GM21619 (cell line): Measurements from ENCODE around the gene SLC19A3.
"Not testable (repeated sequence)": the region's sequence is repeated elsewhere in the genome, so short reads cannot be mapped to it uniquely, and the experiment has no call there.

ENCODE experiments used
- ATAC-seq: cut with Tn5 transposase; IDR thresholded peaks from one replicate; pipeline ENCODE4 v1.9.1; 2021; ENCODE audit not compliant: unreplicated experiment

SLC19A3 gene

DNA sequence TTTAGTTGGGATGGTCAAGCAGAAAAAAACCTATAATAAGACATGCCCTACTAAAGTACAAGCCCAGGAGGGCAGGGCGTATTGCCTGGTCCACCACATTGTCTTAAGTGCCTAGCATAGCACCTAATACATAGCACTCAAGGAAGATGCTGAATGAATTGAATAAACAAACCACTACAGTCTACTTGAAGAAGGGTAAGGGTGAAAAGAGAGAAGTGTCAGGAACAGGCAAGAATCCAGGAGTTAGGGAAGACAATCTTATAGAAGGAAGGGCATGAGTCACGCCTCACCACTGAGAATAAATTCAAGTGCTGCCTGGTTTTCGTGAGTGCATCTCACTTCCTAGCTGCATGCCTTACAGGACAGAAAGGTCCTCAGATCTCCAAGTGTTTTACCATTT, 13.9 kb downstream of the SLC19A3 start:
- no peak for ATAC-seq

DNA sequence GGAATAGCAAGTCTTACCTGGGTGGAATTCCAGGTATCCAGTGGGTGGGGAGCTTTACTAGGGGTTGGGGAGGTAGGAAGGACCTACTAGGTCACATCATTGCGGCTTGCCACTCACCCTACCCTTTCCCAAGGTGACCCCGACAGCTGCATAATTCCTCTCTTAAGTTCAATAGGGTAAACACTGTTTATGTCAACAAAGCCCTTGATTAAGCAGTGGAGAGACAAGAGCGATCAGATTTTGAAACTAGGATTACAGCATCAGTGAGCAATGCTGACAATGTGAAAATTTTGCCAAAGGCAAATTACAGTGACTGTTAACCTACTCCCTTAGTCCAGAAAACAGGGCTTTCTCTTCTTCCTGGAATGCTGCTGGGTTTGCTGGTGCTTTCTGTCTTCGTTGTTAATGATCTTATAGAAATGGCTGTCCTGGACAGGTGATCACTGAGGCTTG, 14.5 kb downstream of the SLC19A3 start:
- ATAC-seq = no peak

DNA sequence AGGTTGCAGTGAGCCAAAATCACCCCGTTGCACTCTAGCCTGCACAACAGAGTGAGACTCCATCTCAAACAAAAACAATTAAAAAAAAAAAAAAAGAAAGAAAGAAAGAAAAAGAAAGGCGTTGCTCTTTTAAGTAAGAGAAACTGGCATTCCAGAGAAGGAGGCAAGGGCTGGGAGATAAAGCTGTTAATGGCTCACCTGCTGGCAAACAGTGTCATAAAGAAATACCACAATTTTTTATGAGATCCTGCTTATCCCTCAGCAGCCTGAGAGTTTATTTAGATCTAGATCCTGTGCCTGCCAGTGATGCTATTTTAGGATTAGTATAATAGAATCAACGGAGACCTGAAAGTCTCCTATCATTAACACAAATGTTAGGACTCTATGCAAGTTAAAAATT, 16.3 kb downstream of the SLC19A3 start:
- ATAC-seq = no peak

DNA sequence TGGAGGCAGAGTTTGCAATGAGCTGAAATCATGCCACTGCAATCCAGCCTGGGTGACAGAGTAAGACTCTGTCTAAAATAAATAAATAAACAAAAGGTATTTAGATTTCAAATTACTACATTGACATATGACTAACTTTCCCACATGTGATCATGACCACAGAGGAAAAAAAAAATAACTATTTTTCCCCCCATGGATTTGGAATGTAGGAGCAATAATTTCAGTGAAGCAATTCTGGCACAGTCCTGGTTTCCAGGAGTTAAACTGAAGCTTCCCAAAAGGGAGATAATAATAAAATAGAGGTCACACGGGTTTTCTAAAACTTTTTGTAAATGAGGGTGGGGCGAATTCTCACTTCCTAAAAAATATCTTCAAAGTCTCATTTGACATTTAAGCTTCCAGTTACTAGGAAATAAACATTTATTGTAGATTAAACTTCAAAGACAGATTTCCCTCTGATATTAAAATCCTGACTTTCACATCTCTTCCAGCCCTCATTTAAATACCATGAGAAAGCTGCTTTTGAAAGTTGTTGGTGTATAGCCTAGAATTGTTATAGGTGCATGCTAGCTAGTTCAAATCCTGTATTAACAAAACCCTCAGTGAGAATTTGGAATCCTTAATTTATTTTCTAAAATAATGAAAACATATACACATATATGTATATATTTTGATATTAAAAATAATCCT, 20.7 kb downstream of the SLC19A3 start:
- ATAC-seq = no peak

DNA sequence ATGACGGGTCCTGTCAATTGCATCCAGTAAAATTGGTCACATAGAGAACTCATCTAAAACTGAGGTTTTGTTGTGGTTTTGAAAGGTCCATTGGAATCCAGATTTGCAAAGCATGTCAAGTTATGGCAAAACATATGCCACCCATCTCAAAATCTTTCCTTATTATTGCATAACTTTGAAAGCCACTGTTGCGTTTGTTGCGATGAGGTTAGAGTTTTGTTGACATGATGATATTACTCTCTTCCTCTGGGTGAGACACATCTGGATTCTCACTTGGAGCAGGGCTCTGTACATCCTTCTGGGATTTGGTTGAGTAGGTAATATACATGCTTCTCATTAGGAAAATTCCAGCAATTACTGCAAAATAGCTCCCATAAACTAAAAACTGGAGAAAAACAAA, 30.6 kb downstream of the SLC19A3 start:
- no peak for ATAC-seq

DNA sequence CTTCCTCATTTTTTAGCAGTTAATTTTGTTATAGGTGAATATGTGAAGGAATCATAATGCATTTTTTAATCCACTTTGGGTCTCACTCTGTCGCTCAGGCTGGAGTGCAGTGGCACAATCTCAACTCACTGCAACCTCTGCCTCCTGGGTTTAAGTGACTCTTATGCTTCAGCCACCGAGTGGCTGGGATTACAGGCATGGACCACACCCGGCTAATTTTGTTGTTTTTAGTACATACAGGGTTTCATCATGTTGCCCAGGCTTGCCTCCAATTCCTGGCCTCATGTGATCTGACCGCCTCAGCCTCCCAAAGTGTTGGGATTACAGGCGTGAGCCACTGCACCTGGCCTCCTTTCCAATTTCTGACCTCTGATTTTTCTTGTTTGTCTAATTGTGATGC, 33.6 kb downstream of the SLC19A3 start:
- ATAC-seq = no peak

DNA sequence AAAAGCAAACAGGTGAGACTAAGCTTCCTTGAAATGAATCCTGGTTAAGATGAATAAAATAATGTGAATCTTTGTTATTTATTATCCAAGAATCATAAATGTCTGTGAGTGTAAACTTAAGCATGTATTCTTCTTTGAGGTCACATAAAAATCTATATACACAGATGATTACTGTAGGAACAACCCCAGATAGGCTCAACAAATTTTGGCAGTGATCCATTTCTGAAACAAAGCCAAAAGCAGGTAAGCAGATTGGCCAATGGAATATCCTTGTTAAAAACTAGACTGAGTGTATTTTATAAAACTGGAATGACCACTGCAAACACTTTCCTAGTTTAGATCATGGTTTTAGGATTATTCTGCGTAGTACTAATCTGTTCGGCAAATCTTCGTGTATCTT, 39.9 kb downstream of the SLC19A3 start:
- ATAC-seq = no peak

DNA sequence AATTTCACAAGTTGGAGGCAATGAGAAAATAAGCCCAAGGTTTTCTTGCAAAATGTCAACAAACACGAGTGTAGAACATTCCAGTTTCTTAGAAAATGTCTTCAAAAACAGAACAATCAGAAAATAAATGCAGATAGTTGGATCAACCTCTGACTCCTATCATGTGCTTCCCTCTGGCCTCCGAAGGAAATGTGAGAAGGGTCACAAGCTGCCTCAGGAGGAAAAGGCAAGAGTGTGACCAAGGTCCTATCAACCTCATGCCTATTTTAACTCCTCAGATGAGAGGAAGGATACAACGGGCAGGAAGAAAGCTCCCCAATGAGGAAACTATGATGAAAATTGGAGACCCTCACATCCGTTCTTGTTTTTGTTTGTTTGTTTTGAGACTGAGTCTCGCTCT, 43.3 kb downstream of the SLC19A3 start:
- ATAC-seq = no peak

DNA sequence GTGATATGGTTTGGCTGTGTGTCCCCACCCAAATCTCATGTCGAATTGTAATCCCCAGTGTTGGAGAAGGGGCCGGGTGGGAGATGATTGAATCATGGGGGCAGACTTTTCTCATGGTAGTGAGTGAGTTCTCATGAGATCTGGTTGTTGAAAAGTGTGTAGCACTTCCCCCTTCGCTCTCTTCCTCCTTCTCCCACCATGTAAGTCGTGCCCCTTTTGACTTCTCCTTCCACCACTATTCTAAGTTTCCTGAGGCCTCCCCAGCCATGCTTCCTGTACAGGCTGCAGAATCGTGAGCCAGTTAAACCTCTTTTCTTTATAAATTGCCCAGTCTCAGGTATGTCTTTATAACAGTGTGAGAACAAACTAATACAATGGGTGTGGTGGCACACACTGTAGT, 44.2 kb downstream of the SLC19A3 start:
- not testable (repeated sequence) for ATAC-seq

DNA sequence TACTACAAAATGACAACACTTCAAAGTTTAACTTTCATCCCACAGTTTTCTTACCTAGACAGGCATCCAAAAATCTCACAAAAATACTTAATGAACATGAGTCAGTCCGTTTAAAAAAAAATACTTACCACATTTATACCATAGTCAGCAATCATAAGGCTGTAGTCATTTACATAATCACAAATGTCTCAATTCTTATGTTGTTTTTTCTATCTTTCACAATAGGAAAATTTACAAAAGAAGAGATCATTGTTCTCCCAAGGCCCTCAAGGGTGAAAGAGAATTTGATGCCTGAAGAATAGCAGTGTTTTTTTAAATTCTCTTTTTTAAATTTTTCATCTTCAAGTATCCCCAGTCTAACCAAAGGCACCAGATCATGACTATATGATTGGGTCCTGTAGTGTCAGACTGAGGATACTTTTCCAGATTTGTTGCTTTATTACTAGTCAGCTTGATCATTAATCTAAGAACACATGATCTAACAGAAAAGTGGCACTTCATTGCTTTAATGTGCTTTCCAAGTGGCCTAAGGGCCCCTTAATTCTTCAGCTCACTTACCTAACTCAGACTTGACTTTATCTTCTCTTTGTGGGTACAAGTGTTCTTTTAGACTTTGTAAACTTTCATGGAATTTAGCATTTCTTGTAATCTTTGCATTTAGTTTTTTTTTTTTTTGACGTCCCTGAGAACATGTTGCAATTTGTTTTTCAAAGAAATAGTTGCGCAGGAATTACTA, 46.5 kb downstream of the SLC19A3 start:
- no peak for ATAC-seq

DNA sequence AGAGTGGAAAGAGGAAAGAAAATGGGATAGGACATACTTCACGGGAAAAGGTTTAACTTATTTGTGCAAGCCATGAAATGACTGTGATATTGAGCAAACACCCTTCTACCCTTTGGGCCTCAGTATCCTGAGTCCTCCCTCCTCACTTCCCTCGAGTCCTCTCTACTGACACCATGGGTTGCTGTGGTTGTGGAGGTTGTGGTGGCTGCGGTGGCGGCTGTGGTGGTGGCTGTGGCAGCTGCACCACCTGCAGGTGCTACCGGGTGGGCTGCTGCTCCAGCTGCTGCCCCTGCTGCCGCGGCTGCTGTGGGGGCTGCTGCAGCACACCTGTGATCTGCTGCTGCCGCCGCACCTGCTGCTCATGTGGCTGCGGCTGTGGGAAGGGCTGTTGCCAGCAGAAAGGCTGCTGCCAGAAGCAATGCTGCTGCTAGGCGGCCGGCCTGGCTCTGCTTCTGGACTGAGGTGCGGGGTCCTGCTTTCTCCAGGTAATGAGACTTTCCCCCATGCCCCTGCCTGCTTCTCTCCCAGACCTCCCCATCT, 51.1 kb downstream of the SLC19A3 start, which contains the start of gene SCYGR5:
TSS of gene SCYGR5 (plus strand) at position 174 of the 540 bp plus-strand sequence. CDS start at position 174, 0 bp downstream.
- ATAC-seq = not testable (repeated sequence)

DNA sequence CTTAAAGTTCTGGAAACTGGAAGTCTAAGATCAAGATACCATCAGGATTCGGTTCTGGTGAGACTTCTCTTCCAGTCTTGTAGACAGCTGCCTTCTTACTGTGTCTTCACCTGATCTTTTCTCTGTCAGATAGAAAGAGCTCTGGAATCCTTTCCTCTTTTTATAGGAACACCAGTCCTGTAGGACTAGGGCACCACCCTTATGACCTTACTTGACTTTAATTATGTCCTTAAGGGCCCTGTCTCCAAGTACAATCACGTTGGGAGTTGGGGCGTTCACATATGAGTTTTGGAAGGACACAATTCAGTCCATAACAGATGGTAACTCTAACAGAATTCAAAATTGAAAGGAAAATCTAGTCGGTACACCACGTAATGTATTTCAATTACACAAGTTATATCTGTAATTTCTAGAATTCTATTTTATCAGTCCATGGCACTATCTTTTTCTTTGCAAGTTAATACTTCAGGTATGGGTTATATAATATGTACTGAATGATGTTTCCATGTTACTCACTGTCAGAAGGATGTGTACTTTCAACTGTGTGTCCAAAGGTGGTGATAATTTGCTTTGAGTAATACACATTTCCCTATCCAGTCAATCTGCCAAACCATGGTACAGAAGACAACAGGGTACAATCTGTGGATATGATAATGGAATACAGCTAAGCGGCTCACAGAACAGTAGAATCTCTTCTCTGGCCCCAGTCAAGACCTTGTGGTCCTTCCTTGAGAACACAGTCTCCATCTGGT, 52.5 kb downstream of the SLC19A3 start:
- no peak for ATAC-seq

DNA sequence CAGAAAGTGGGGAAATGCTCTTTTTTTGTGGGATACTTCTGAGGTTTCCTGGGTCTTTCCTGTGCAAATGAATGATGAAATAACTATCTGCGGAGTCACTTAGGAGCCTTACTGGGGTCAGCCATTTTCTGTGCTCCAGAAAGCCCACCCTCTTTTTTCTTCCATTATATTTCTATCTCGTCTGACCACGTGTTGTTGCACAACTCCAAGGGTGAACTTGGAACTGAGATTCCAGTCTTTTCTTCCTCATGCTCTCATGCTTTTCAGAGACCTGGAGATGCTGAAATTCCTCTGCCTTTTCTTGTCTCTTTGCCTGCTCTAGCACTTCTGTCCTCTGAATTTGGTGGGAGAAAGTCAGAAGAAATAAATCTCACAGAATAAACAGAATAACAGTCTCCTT, 56.0 kb downstream of the SLC19A3 start:
- no peak for ATAC-seq

DNA sequence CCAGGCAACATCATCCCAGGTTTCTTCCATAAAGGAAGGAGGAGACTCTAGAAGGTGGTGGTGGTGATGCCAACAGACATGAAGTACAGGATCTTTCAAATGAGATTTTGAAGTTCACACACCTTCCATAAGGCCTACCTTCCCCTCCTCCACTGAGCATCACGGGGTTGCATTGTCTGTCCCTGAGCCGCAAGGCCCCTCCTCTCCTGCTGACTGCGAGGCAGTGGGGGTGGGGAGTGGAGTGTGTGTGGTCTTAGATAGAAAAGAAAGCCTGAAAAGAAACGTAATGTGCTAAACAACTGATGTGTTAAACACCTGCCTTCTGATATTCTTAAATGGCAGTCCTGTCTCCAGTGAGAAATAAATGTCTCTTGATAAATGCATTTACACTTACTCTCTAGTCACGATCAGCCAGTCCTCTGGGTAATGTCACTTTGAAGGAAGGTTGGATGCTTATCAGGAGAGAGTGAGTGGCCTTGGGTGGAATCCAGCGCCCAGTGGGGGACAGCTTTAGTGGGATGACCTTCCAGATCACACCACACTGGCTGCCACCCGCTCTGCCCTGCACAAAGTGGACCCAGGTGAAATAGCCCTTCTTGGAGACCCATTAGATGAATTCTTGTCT, 56.7 kb downstream of the SLC19A3 start:
- no peak for ATAC-seq

DNA sequence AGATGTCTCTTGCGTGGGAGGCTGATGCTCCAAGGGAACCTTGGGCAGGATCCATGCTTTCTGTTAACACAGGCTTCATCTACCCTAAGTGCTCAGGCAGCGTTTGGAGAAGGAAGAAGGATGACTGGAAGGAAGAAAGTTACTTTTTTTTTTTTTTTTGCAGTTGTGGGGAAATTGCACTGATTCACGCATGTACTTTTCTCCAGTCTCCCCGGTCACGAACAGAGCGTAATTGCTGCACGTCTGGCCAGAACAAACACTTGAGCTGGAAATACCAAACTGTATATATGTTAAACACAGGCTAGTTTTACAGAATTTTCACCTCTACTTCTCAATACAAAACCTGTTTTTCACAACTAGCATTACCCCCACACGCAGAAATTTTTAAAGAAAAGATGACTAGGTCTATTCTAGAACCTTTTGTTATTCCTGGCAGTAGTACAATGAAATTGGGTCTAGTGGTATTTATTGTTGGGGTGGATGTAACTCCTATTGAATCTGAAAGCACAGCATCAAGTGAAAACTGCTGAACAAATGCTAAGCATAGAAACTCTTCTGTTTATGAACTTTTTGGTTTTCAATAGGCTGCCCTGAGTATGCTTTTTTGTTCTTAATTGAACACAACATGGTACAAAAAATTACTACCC, 60.5 kb downstream of the SLC19A3 start:
- no peak for ATAC-seq

DNA sequence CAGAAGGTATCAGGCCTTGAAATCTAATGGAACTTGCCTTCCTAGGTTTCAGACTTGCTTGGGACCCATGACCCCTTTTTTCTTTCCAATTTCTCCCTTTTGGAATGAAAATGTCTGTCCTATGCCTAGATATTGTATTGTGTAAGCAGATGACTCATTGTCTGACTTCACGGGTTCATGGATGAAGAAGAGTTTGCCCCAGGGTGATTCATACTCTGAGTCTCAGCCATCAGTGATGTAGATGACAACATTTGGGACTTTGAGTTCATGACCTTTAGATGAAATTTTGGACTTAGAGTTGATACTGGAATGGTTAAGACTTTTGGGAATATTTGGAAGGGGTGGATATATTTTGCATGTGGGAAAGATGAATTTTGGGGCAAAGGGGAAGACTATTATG, 62.4 kb downstream of the SLC19A3 start:
- no peak for ATAC-seq

DNA sequence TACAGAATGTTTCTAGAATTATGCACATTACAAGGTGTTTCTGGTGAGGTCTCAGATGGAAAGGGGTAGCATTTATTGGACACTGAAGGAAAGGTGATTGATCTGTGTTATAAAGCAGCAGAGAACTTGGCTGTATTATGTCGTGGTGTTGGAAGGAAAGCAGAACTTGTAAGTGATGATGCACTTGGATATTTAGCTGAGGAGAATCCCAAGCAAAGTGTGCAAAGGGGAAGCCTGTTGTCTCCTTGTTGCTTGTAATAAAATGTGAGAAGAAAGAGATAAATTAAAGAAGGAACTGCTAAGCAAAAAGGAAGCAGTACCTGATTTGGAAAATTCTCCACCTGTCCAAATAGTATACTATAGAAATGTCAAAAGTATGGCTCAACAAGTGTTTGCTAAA, 63.4 kb downstream of the SLC19A3 start:
- no peak for ATAC-seq

DNA sequence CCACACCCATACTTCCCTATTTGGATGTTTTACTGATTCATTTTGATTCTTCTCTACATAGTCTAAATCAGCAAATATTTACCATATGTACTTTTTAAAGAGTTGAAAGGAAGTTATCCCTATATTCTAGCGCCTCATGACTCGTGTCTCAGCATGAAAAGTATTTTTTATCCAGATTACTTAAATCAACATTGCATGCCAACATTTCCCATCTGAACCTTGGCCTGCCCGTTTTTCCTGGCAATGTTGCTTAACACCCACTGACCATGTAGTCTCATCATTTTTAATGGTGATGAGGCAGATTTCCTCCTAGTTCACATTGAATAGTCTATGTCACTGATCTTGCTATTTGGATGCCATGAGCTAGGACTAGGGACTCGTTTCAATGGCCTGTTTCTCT, 64.4 kb downstream of the SLC19A3 start:
- no peak for ATAC-seq

DNA sequence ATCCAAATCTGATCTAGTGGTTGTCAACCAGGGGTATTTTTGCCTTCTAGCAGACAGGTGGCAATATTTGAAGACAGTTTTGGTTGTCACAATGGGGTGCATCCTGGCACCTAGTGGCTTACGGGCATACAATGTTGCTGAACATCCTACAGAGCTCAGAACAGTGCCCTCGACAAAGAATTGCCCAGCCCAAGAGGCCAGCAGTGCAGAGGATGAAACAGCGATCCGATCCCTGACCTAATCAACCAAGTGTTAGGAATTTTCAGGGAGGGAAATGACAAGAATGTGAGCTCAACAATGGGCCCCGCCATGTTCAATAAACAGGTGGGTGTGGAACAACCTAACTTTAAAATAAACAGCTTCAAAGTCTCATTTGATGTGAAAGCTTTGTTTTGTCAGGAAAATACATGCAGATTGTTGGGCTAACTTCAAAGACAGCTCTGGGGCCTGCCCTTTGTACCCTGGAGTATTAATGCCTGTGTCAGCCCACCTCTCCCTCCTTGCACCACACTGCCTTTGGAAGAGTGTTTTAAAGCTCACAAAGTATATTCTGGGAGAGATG, 73.8 kb downstream of the SLC19A3 start:
- no peak for ATAC-seq

DNA sequence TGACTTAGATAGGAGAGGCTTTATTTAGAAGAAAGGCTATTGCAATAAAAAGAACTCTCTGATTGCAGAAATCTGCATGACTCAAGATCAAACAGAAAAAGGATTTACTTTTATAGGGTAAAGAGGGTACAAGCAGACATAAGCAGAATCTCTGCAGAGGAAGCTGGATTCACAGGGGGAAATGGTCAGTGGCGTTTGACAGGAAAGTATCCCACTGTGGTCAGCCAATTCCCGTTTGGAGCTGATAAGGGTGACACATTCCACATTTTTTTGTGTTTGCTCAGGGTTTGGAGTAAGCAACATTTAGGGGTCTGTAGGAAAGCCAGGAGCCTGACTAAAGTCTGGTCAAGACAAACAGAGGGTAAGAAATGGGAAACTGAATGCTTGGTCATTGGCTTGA, 75.2 kb downstream of the SLC19A3 start:
- no peak for ATAC-seq
